ENCODE measurements around the gene FGF11. TPM values are rescaled to one million over a fixed set of nuclear protein-coding genes. Genes with fewer than 3 reads are reported as not detected.

The FGF11 gene
- total RNA-seq, 6 experiments from 2014 or later, result 0.10 to 0.31 (median 0.24) TPM; not detected in 3

DNA sequence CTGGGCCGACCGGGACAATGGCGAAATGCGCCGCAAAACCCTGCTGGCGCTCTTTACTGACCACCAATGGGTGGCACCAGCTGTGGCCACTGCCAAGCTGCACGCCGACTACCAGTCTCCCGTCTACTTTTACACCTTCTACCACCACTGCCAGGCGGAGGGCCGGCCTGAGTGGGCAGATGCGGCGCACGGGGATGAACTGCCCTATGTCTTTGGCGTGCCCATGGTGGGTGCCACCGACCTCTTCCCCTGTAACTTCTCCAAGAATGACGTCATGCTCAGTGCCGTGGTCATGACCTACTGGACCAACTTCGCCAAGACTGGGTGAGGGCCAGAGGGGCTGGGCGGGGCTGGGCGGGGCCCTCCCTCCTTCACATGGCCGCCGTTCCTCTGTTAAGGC is 23.5 kb upstream of the FGF11 start:
- H3K36me3 Mint-ChIP-seq (ENCODE audit: low read depth), result peaks cover 15% of the 10 kb centered on the region
- H3K27me3 Mint-ChIP-seq (ENCODE audit: insufficient read depth), result peaks cover 5% of the 10 kb centered on the region; the same call in 1 of the 2 replicates
- H3K4me1 Mint-ChIP-seq (ENCODE audit: low read depth), result peaks cover 16% of the 10 kb centered on the region
- no peak overlapping the region for H3K4me3 Mint-ChIP-seq
- no peak for DNase-seq
- H3K27ac Mint-ChIP-seq, result no peak overlapping the region
- H3K9me3 Mint-ChIP-seq, result no peaks in the 10 kb centered on the region
- no peak for TF ChIP-seq CTCF (IDR thresholded peaks at IDR 0.05)

DNA sequence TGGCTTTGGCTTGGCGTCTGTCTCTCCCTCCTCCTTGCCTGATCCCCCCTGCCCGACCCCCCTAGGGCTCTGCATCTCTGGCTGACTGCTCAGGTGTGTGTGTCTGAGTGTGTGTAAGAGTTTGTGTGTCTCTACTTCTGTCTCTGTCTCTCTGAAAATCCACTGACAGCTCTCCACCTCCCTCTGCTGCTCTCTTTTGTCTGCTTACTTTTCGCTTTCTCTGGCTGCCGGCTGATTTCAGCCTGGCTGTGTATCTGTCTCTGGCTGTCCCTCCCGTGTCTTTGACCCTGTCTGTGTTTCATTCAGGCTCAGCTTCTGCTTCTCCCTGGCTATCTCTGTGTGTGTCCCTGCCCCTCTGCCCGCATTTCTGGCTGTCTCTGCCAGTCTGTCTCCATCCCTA is 23.0 kb upstream of the FGF11 start:
- Mint-ChIP-seq H3K9me3 (no peaks in the 10 kb centered on the region), H3K4me1 (ENCODE audit: low read depth) (peaks cover 16% of the 10 kb centered on the region), H3K36me3 (ENCODE audit: low read depth) (peaks cover 15% of the 10 kb centered on the region), H3K27me3 (ENCODE audit: insufficient read depth) (peaks cover 5% of the 10 kb centered on the region; the same call in 1 of the 2 replicates), H3K27ac (no peak overlapping the region), H3K4me3 (no peak overlapping the region)
- TF ChIP-seq CTCF (IDR thresholded peaks at IDR 0.05), result no peak
- no peak for DNase-seq

DNA sequence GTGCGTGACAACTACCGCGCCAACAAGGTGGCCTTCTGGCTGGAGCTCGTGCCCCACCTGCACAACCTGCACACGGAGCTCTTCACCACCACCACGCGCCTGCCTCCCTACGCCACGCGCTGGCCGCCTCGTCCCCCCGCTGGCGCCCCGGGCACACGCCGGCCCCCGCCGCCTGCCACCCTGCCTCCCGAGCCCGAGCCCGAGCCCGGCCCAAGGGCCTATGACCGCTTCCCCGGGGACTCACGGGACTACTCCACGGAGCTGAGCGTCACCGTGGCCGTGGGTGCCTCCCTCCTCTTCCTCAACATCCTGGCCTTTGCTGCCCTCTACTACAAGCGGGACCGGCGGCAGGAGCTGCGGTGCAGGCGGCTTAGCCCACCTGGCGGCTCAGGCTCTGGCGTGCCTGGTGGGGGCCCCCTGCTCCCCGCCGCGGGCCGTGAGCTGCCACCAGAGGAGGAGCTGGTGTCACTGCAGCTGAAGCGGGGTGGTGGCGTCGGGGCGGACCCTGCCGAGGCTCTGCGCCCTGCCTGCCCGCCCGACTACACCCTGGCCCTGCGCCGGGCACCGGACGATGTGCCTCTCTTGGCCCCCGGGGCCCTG is 22.2 kb upstream of the FGF11 start:
- no peak overlapping the region for H3K27ac Mint-ChIP-seq
- peaks cover 4% of the 10 kb centered on the region; the same call in 1 of the 2 replicates for H3K27me3 Mint-ChIP-seq (ENCODE audit: insufficient read depth)
- no peak for TF ChIP-seq CTCF (IDR thresholded peaks at IDR 0.05)
- no peak for DNase-seq
- no peaks in the 10 kb centered on the region for H3K9me3 Mint-ChIP-seq
- no peak overlapping the region for H3K4me3 Mint-ChIP-seq
- peaks cover 15% of the 10 kb centered on the region for H3K36me3 Mint-ChIP-seq (ENCODE audit: low read depth)
- H3K4me1 Mint-ChIP-seq (ENCODE audit: low read depth), result peaks cover 14% of the 10 kb centered on the region

GRCh38 chr17:7418472-7419152 is 20.7 kb upstream of the FGF11 start:
- Mint-ChIP-seq H3K36me3 (ENCODE audit: low read depth) (peaks cover 15% of the 10 kb centered on the region), H3K4me3 (no peak overlapping the region), H3K27ac (no peak overlapping the region), H3K27me3 (ENCODE audit: insufficient read depth) (peaks cover 4% of the 10 kb centered on the region), H3K9me3 (no peaks in the 10 kb centered on the region), H3K4me1 (ENCODE audit: low read depth) (no peaks in the 10 kb centered on the region)
- DNase-seq, result no peak
- TF ChIP-seq CTCF (IDR thresholded peaks at IDR 0.05), result no peak

GRCh38 chr17:7419819-7420610 is 19.3 kb upstream of the FGF11 start, which contains the start of gene SPEM1:
TSS of gene SPEM1 (plus strand) at chr17:7420324. CDS start at chr17:7420385, 61 bp downstream.
- no peak for DNase-seq
- Mint-ChIP-seq H3K27ac (no peak within 1 kb of the TSS), H3K9me3 (no peaks in the 10 kb centered on the region), H3K4me1 (ENCODE audit: low read depth) (no peaks in the 10 kb centered on the region), H3K36me3 (ENCODE audit: low read depth) (peaks cover 15% of the 10 kb centered on the region), H3K4me3 (no peak within 1 kb of the TSS), H3K27me3 (ENCODE audit: insufficient read depth) (peaks cover 4% of the 10 kb centered on the region)
- TF ChIP-seq CTCF (IDR thresholded peaks at IDR 0.05), result no peak

All from HFFc6 (cell line).